Upper lobe of left lung (tissue), 4 donors: Measurements from ENCODE around the gene MTIF2.

Experiments
- CTCF ChIP-seq, 6 experiments: fragments of 450-650 bp in 4 of 6; fragments of 200-600 bp in 2 of 6; sonication (generic) in 2 of 6; IDR thresholded peaks; one replicate each; pipeline ENCODE4 v1.5.1; 2016 to 2019; ENCODE audit warnings: antibody characterized with exemption in 6 of 6
- EP300 ChIP-seq, 4 donors: sonication (generic); formaldehyde crosslinking; IDR thresholded peaks; one replicate each; pipeline ENCODE4 v1.5.1; 2017; ENCODE audit warnings: antibody characterized with exemption in 4 of 4, control low read depth in 2 of 4
- POLR2AphosphoS5 ChIP-seq, 2 donors: sonication (generic); formaldehyde crosslinking; IDR thresholded peaks; one replicate each; pipeline ENCODE4 v1.5.1; 2017; ENCODE audit warnings: antibody characterized with exemption in 2 of 2

GRCh38 chr2:55196526-55196925, 72.5 kb downstream of the MTIF2 start:
- TF ChIP-seq POLR2AphosphoS5 (IDR thresholded peaks at IDR 0.05) (no peak), CTCF (IDR thresholded peaks at IDR 0.05) (no peak), EP300 (IDR thresholded peaks at IDR 0.05) (no peak)
